ENCODE results near the gene DPYSL3. TPM values are rescaled to one million over a fixed set of nuclear protein-coding genes. Genes with fewer than 3 reads are reported as not detected.

The DPYSL3 gene
- total RNA-seq, 4 donors from 2014 or later, result 7.4 to 42.1 (median 21.8) TPM

DNA sequence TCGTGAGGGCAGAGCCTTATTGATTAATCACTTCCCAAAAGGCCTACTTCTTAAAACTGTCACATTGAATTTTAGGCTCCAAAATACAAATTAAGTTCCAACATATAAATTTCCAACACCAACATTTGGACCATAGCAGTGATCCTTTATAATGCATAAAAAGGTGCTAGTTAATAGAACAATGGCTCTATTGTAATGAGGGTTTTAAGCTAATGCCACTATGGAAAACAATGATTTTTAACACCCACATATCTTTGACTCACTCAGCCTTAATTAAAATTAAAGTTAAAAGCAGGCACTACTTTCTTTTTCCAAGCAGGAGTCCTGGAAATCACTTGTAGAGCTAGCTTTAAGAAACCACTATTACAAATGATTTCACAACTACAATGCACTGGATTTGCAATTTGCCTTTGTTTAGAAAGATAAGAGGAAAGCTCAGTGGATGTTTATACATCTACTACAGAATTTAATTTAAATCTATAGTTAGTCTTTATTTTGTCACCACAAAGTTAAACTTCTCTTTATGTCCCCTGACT lies 41.8 kb downstream of the DPYSL3 start:
- no peak overlapping the region for H3K27ac ChIP-seq
- DNase-seq, result no peak
- no peaks in the 10 kb centered on the region for H3K27me3 ChIP-seq
- no peaks in the 10 kb centered on the region for H3K36me3 ChIP-seq
- H3K4me1 ChIP-seq, result no peaks in the 10 kb centered on the region
- no peak overlapping the region for H3K4me3 ChIP-seq
- H3K9me3 ChIP-seq, result no peaks in the 10 kb centered on the region
- TF ChIP-seq, protein P1, sequence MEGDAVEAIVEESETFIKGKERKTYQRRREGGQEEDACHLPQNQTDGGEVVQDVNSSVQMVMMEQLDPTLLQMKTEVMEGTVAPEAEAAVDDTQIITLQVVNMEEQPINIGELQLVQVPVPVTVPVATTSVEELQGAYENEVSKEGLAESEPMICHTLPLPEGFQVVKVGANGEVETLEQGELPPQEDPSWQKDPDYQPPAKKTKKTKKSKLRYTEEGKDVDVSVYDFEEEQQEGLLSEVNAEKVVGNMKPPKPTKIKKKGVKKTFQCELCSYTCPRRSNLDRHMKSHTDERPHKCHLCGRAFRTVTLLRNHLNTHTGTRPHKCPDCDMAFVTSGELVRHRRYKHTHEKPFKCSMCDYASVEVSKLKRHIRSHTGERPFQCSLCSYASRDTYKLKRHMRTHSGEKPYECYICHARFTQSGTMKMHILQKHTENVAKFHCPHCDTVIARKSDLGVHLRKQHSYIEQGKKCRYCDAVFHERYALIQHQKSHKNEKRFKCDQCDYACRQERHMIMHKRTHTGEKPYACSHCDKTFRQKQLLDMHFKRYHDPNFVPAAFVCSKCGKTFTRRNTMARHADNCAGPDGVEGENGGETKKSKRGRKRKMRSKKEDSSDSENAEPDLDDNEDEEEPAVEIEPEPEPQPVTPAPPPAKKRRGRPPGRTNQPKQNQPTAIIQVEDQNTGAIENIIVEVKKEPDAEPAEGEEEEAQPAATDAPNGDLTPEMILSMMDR (IDR thresholded peaks at IDR 0.05), result no peak
- no peak for TF ChIP-seq POLR2A (IDR thresholded peaks at IDR 0.05)

DNA sequence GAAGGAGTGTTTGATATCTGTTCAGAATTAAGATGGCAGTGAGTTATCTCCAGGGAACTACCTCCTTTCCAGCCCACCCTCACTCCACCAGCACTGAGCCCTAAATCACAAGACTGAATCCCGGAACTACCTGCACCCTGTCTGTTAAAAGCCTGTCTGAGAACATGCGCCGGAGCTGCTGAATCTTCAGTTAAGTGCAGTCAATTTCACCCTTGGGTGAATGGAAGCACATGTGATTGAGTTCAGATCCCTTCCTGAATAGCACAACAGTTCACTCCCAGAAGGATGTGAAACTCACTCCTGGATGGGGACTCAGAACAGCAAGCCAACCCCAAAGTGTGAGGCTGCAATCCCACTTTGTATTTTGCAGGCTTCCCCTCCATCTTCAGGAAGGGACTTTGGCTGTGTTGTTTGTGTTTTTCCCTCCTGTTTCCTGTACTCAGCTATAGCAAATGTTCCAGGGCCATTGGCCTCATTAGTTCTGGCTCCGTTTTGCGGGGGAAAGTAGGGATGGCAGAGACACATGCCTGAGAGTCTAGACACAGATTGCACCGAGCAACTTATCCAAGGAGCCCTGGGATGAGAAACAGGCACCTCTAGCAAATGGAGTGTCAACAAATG lies 43.4 kb downstream of the DPYSL3 start:
- H3K27me3 ChIP-seq, result no peaks in the 10 kb centered on the region
- no peaks in the 10 kb centered on the region for H3K36me3 ChIP-seq
- H3K27ac ChIP-seq, result peak overlapping the region in 2 of 4 donors; percentile 1 to 44
- H3K4me1 ChIP-seq, result no peaks in the 10 kb centered on the region
- no peaks in the 10 kb centered on the region for H3K9me3 ChIP-seq
- TF ChIP-seq POLR2A (IDR thresholded peaks at IDR 0.05), result no peak
- TF ChIP-seq, protein P1 (IDR thresholded peaks at IDR 0.05), result no peak
- DNase-seq, result no peak
- no peak overlapping the region for H3K4me3 ChIP-seq

DNA sequence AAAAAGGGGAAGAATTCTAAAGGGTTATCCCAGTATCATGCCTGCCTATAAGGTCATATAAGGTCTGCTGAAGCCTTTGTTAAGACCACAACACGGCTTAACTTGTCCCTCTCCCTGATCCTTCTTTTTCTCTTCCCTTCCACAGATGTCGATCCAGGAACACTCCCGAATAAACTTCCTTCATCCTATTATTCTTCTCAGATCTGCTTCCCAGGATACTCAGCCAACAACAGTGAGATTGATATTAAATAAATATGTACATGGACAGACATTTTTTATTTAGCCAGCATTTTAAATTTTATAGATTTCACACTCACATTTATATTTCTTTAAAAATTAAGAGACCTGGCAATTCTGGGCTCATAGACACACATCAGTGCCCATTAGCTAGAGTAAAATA lies 44.1 kb downstream of the DPYSL3 start:
- H3K36me3 ChIP-seq, result no peaks in the 10 kb centered on the region
- no peak for DNase-seq
- H3K27me3 ChIP-seq, result no peaks in the 10 kb centered on the region
- no peak overlapping the region for H3K4me3 ChIP-seq
- no peaks in the 10 kb centered on the region for H3K9me3 ChIP-seq
- H3K27ac ChIP-seq, result no peak overlapping the region
- TF ChIP-seq POLR2A (IDR thresholded peaks at IDR 0.05), result no peak
- TF ChIP-seq, protein P1 (IDR thresholded peaks at IDR 0.05), result no peak
- no peaks in the 10 kb centered on the region for H3K4me1 ChIP-seq

DNA sequence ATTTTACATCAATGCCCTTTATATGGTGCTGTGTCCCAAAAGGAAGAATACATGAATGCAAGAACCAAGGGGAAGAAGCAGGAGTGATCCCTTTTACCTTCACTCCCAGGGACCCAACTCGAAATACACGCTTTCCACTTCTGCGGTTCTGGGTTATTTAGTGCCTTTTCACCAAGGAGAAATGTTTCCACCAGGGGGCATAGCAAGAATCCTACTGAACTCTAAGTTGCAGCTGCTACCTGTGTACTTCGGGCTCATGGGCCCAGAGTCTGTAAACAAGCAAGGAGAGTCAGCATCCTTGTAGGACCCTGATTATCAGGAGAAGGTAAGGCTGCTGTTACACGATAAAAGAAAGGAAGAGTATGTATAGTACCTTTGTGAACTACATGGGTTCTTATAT lies 45.7 kb downstream of the DPYSL3 start:
- Histone ChIP-seq H3K36me3 (no peaks in the 10 kb centered on the region), H3K4me1 (no peaks in the 10 kb centered on the region), H3K27ac (no peak overlapping the region), H3K4me3 (no peak overlapping the region), H3K27me3 (no peaks in the 10 kb centered on the region), H3K9me3 (no peaks in the 10 kb centered on the region)
- no peak for DNase-seq
- TF ChIP-seq POLR2A (IDR thresholded peaks at IDR 0.05), result no peak
- TF ChIP-seq, protein P1 (IDR thresholded peaks at IDR 0.05), result peak in 2 of 6 experiments; percentile 13 to 21

DNA sequence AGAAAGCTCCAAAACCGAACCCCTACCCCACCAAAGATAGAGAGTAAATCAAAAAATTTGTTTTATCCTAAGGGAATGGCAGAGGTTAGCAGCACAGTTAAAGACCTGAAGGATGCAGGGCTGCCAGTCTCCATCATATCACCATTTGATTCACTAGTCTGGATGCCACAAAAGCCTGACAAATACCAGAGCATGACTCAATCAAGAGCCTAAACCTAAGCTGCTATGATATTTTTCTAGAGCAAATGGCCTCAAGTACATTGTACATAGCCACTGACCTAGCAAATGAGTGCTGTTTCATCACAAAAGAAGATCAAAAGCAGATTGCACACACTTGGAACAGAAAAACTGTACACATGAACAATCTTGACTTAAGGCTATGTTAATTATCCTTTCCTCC lies 48.0 kb downstream of the DPYSL3 start:
- no peak for DNase-seq
- no peak for TF ChIP-seq POLR2A (IDR thresholded peaks at IDR 0.05)
- H3K36me3 ChIP-seq, result no peaks in the 10 kb centered on the region
- no peak overlapping the region for H3K4me3 ChIP-seq
- H3K4me1 ChIP-seq, result no peaks in the 10 kb centered on the region
- H3K27me3 ChIP-seq, result no peaks in the 10 kb centered on the region
- H3K27ac ChIP-seq, result no peak overlapping the region
- no peaks in the 10 kb centered on the region for H3K9me3 ChIP-seq

DNA sequence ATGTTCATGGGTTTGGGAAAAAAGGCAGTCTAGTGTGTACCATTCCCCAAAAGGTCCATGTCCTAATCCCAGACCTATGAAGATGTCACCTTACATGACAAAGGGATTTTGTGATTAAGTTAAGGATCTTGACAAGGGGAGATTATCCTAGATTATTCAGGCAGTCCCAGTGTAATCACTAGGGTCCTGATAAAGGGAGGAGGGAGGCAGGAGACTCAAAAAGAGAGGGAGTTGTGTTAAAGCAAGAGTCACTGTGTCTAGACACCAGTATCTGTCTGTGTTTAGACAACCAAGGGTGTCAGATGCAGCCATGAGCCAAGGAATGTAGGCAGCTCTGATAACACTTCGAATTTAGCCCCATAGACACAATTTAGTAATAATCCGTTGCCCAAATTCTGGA lies 49.5 kb downstream of the DPYSL3 start:
- no peaks in the 10 kb centered on the region for H3K27me3 ChIP-seq
- H3K36me3 ChIP-seq, result no peaks in the 10 kb centered on the region
- no peak overlapping the region for H3K27ac ChIP-seq
- no peaks in the 10 kb centered on the region for H3K4me1 ChIP-seq
- no peaks in the 10 kb centered on the region for H3K9me3 ChIP-seq
- no peak for DNase-seq
- no peak overlapping the region for H3K4me3 ChIP-seq
- TF ChIP-seq, protein P1 (IDR thresholded peaks at IDR 0.05), result no peak
- no peak for TF ChIP-seq POLR2A (IDR thresholded peaks at IDR 0.05)

Data from Peyer's patch (tissue), 4 donors.